Inflammatory macrophage (primary cell): ENCODE results near the gene MYO5C.
A peak's percentile ranks its signal among the peaks of the same experiment; 100 is the strongest.

Experiments
- DNase-seq, 2 donors: peaks; one replicate each; pipeline ENCODE4 v3.0.0-alpha.2; 2020 to 2022

MYO5C gene

GRCh38 chr15:52278636-52279367, 16.8 kb downstream of the MYO5C start:
- no peak for DNase-seq

- no peak for DNase-seq
These were observed 17.5 kb downstream of the MYO5C start for GRCh38 chr15:52278135-52278534.

- DNase-seq, result no peak
These were observed 18.0 kb downstream of the MYO5C start for GRCh38 chr15:52277575-52277974.

- no peak for DNase-seq
These were observed 19.3 kb downstream of the MYO5C start for GRCh38 chr15:52276256-52276770.

GRCh38 chr15:52263563-52264282, 31.9 kb downstream of the MYO5C start:
- no peak for DNase-seq

GRCh38 chr15:52262364-52262763, 33.2 kb downstream of the MYO5C start:
- no peak for DNase-seq

- DNase-seq, result peak; percentile 69 to 73
These were observed 33.9 kb downstream of the MYO5C start for GRCh38 chr15:52261498-52262242.

GRCh38 chr15:52261026-52261425, 34.6 kb downstream of the MYO5C start:
- no peak for DNase-seq

GRCh38 chr15:52259503-52259902, 36.1 kb downstream of the MYO5C start:
- DNase-seq, result no peak

GRCh38 chr15:52258461-52258860, 37.1 kb downstream of the MYO5C start:
- DNase-seq, result no peak

- DNase-seq, result no peak
These were observed 37.9 kb downstream of the MYO5C start for GRCh38 chr15:52257734-52258062.

- DNase-seq, result no peak
These were observed 38.5 kb downstream of the MYO5C start for GRCh38 chr15:52256930-52257733.

GRCh38 chr15:52256366-52256765, 39.2 kb downstream of the MYO5C start:
- DNase-seq, result peak; percentile 82 to 83

GRCh38 chr15:52255935-52256334, 39.7 kb downstream of the MYO5C start:
- DNase-seq, result no peak

GRCh38 chr15:52255008-52255407, 40.6 kb downstream of the MYO5C start:
- DNase-seq, result peak; percentile 43 to 52

GRCh38 chr15:52254391-52254790, 41.2 kb downstream of the MYO5C start:
- peak in 1 of 2 donors; percentile 32 for DNase-seq

- DNase-seq, result peak; percentile 69 to 79
These were observed 42.8 kb downstream of the MYO5C start for GRCh38 chr15:52252781-52253180.

- no peak for DNase-seq
These were observed 44.3 kb downstream of the MYO5C start for GRCh38 chr15:52251144-52251860.

GRCh38 chr15:52247461-52247860, 48.1 kb downstream of the MYO5C start:
- peak; percentile 7 to 59 for DNase-seq

GRCh38 chr15:52246686-52247431, 48.7 kb downstream of the MYO5C start:
- DNase-seq, result peak; percentile 82 to 88
